Activated CD8-positive, alpha-beta memory T cell treated with anti-CD3 and anti-CD28 coated beads for 24 hours (primary cell): ENCODE results near the gene CAPN5.

Experiments used
- DNase-seq: peaks from one replicate; pipeline ENCODE4 v3.0.0-alpha.2; 2020

Gene CAPN5

DNA sequence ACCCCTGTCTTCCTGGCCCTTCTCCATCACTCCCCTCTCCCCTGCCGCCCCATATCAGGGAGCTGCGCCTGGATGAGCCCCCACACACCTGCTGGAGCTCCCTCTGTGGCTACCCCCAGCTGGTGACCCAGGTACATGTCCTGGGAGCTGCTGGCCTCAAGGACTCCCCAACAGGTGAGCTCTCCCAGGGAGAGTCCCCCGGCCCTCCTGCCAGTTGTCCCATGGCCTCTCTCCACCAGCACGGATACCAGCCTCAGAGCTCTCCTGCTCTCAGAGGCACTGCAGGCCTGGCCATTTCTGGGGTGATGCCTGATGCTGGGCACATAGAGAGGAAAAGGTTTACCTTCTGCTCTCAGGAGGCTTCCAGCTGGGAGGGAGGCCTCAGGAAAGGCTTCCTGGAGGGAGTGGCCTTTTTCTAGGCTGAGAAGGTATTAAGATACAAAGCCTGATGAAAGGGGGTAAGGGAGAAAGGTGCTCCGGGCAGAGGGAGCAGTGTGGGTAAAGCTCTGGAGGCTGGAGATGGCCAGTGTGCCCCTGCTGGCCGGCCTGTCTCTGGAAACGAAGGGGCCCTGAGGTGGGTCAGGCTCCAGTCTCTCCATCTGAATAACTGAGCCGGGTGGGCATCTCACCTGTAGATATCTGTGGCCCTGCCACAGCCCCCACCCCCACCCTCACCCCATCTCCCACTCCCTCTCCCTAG lies 55.3 kb downstream of the CAPN5 start:
- no peak for DNase-seq

DNA sequence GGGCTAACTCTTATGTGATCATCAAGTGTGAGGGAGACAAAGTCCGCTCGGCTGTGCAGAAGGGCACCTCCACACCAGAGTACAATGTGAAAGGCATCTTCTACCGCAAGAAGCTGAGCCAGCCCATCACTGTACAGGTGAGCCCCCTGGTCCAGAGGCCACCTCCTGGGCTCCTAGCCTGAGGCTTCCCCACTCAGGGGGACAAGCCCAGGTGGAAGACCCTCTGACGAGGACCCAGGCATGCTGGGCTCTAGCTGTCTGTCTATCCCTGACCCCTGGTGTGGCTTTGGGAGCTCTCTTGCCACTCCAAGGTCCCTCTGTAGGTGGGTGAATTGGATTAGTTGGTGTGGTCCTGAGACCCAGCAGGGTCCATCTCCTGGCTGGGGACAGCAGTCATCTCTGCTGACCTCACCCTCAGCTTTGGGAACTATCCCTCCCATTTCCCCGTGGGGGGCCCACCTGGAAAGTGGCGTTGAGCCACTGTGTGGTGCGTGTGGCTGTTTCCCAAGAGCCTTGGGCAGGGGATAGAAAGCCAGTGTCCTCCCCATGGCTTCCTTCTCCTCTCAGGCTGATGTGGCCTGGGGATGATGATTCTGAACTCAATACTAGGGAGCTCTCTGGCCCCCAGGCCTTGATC lies 55.9 kb downstream of the CAPN5 start:
- DNase-seq: no peak

GRCh38 chr11:77123591-77123990 lies 56.8 kb downstream of the CAPN5 start:
- DNase-seq: no peak

DNA sequence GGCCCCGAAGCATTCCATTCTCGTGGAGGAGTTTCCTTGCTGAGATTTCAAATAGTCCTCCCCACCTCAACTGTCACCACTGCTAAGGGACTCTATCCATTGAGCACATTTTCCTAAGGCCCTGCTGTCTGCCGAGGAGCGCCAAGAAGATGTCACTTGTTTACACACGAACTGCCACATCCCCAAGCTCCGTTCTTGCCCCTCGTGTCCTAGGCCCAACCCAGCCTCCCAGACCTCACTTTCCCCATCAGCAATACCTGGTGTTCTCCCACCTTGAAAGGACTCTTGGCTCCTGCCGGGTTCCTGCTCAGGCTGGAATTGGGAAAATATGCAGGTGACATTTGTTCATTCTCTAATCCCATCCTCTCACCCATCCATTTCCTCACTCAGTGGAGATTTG lies 57.3 kb downstream of the CAPN5 start:
- DNase-seq: no peak

DNA sequence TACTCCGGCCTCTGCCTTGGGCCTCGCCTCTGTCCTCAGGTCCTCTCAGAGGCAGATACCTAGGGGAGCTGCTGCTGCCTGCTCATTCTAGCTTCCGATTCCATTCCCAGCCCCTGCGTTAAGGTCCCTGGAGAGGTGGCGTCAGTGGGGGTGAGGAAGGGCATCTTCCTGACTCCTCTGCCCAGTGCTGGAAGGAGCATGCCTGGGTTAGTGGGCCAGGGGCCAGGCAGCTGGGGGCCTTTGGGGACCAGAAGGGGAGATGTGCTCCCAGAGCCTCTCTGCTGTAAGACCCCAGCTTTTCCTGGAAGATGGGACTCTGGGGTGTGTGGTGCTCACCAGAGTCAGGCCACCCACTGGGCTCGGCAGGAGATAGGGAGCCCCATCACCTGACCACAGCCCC lies 57.7 kb downstream of the CAPN5 start:
- DNase-seq: no peak

DNA sequence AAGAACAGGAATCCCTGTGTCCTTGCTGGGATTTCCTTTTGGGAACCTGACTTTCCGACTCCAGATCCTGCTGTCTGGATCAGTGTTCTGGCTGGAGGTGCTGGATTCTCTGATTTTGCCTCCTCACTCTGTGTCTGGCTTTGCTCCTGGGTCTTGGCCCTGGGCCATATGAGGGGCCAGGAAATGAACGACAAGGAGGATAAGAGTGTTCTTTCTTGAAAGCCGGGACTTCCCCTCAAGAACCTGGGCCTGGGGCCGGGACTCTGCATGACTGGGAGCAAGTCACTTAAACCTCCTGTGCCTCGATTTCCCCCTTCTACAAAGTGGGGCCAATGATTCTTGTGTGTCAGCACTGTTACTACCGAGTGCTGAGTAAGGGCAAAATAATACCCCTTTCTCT lies 58.4 kb downstream of the CAPN5 start:
- no peak for DNase-seq

DNA sequence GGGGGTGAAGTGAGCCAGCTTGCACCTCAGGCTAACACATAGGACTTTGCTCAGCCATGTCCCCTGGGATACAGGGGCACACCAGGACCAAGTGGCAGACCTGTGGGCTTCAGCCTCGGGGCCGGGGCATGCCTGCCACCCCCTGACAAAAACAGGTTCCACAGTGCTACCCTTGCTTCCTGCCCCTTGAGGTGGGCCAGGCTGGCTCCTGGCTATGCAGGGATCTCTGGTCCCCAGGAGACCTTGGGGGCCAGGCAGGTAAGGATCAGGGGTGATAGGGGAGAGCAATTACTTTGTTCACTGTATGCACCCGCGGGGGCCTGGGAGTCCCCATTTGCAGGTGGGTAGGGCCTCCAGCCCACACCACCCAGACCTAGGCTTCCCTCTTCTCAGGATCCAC lies 58.9 kb downstream of the CAPN5 start:
- DNase-seq: no peak

DNA sequence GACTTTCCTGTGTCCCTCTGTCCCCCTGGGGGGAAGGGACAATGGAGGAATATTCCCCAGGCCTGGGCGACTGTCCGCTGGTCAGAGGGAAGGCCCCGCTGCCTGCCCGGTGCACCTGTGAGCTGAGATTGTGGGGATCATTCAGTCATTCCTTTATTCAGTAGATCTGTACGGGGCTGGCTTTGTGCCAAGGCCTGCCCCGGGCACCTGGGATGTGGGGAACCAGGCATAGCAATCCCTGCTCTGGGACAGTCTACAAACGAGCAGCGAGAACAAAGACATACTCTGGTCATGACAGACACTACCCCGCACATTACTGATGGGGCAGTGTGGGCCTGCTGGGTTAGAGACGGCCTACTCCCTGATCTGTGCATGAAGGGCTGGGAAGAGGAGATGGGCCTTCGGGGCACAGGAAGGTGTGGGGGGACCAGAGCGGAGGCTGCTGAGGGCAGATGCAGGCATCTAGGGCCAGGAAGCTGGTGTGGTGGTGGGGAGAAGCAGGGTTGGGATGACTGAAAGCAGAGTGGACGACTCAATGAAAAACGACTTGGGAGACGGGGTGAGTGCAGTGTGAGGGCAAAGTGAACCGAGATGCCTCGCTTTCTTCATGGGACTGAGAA lies 59.5 kb downstream of the CAPN5 start:
- no peak for DNase-seq

DNA sequence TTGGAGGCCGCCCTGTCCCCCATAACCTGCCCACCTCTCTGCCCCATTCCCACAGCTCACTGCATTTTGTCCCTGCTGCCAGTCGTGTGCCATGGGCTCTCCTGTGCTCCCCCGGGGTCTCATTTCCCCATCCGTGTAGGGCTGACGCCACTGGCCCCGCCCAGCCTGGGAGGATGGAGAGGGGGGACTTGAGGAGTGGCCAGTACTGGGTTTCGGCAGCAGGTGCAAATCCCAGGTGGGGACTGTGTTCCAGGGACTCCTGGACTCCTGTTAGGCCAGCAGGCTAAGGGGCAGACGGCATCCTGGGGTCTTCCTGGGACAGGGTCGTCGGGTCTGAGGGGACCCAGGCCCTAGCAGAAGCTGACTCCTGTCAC lies 60.1 kb downstream of the CAPN5 start:
- no peak for DNase-seq

- peak; percentile 89 for DNase-seq
These were observed 60.6 kb downstream of the CAPN5 start for GRCh38 chr11:77127235-77127911.

- DNase-seq: no peak
These were observed 61.3 kb downstream of the CAPN5 start, which contains the start of gene MYO7A for GRCh38 chr11:77127920-77128691. Gene MYO7A, plus strand, starts transcription at chr11:77128246. Its CDS starts 2,389 bp downstream, at chr11:77130635.

DNA sequence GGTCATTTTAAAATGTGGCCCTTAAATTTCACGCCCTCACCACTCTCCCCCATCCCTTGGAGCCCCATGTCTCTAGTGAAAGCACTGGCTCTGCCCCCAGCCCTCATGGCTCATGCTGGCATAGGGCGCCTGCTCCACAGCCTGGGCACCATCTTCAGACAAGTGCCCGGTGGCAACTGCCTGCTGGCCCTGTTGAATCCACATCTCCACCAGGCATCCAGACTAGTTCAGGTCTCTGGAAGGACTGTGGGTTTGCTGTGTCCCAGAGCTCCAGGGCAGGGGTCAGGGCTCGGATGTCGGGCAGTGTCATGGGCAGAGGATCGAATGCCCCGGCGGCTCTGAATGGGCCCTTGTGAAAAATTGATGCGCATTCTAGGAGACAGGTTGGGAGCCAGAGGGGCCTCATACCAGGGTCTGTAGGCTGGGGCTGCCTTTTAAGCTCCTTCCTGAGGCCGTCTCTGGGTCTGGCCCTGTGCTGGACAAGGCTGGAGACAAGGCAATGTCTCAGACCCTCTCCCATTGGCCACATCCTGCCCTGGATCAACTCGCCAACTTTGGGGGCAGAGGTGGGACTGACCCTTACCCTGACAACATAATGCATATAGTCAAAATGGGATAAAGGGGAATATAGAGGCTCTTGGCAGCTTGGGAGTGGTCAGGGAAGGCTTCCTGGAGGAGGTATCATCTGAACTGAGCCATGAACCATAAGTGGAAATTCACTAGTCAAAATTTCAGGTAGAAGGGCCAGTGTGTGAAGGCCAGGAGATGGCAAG lies 62.5 kb downstream of the CAPN5 start:
- DNase-seq: no peak

DNA sequence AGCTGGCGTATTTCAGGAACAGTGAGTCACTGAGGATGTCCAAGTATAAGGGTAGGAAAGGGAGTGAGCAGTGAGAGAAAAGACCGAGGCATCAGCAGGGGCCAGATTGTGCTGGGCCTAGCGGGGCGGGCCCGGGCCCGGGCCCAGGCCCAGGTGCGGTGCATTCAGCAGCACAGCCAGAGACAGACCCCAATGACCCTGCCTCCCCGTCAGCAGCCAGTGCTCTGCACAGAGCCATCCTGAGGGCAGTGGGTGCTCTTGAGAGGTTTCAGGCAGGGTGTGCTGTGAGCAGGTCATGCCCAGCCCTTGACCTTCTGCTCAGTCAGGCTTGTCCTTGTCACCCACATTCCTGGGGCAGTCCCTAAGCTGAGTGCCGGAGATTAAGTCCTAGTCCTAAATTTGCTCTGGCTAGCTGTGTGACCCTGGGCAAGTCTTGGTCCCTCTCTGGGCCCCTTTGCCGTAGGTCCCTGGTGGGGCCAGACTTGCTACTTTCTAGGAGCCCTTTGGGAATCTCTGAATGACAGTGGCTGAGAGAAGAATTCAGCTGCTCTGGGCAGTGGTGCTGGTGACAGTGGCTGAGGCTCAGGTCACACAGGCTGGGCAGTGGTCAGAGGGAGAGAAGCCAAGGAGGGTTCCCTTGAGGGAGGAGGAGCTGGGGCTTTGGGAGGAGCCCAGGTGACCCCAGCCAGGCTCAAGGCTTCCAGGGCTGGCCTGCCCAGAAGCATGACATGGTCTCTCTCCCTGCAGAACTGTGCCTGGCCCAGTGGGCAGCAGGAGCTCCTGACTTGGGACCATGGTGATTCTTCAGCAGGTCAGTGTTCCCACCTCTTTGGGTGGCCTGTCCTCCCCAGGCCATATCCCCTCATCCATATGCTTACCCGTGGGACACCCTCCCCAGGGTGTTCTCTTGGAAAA lies 63.3 kb downstream of the CAPN5 start:
- DNase-seq: no peak

DNA sequence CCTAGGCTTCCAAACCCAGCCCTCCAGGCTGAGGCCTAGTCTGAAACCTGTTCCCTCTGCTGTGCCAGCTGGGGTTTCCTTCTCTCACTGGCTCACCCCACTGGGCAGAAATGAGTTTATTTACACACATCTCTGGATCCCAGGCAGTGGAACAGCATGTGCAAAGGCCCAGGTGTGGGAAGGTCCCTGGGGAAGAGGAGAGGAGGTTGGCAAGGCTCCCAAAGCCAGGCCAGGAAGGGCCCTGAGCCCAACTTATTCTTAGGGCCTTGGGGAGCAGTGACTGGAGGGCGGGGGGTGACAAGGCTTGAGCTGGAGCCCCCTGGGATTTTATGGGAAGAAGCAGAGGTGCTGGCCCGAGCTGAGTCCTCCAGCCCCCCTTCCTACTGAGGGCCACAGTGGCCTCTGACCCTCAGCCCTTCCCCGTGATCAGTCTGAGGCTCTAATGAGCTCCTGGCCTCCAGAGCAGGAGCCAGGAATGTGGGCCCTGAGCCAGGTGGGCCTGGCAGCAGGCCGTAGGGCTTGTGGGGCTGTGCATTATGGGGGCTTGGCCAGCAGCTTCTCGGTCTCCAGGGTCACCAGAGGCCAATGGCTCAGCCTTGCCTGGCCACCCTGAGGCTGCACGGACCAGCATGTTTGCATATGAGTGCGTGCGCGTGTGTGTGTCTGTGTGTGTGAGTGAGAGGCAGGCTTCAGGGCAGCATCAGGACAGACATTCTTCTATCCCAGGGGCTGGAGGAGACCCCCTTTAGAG lies 64.2 kb downstream of the CAPN5 start:
- no peak for DNase-seq

GRCh38 chr11:77131560-77131959 lies 64.8 kb downstream of the CAPN5 start:
- no peak for DNase-seq

DNA sequence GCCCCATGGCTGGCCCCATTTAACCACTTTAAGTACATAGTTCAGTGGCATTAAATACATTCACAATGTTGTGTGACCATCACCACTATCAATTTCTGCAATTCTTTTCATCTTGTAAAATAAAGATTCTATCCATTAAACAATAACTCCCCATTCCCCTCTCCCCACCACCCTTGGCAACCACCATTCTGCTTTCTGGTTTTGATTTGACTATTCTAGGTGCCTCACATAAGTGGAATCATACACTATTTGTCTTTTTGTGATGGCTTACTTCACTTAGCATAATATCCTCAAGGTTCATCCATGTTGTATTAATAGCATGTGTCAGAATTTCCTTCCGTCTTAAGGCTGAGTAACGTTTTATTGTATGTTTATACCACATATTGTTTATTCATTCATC lies 68.3 kb downstream of the CAPN5 start:
- DNase-seq: no peak

GRCh38 chr11:77136074-77136473 lies 69.3 kb downstream of the CAPN5 start:
- no peak for DNase-seq

GRCh38 chr11:77136784-77137420 lies 70.1 kb downstream of the CAPN5 start:
- DNase-seq: no peak

DNA sequence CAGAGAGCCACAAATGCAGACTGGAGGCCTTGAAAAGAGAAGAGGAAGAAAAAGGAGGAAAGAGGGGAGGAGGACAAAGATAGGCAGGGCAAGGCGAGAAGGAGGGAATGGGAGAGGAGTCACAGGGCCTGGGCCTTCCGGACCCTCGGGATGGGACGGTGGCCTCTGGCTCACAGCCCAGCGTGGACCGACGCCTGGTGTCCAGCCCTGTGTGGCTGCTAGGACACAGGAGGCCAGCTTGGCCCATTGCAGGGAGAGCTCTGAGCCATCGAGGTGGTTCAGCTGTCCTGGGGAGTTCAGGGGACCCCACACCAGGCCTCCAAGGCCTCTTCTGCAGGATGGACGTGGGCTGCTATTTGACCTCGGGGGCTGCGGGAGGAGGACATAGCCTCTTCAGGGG lies 70.7 kb downstream of the CAPN5 start:
- DNase-seq: no peak
